Measurements from ENCODE around the gene MYRF. TPM values are rescaled to one million over a fixed set of nuclear protein-coding genes. Genes with fewer than 3 reads are reported as not detected.

The MYRF gene
- total RNA-seq, 2 donors from 2014 or later: 7.0 to 13.1 TPM

- peak; percentile 80 to 91 for TF ChIP-seq CTCF (IDR thresholded peaks at IDR 0.05)
- Histone ChIP-seq H3K36me3 (peaks cover 8% of the 10 kb centered on the region), H3K27me3 (no peaks in the 10 kb centered on the region), H3K9me3 (no peaks in the 10 kb centered on the region), H3K4me1 (peaks cover 0 to 12% of the 10 kb centered on the region in 2 donors), H3K27ac (no peak overlapping the region), H3K4me3 (no peak overlapping the region)
- DNase-seq (ENCODE audit: low spot score): peak; percentile 71
Observed at GRCh38 chr11:61747192-61747966, 5.1 kb upstream of the MYRF start.

- H3K4me1 ChIP-seq: peaks cover 0 to 16% of the 10 kb centered on the region in 2 donors
- peaks cover 8% of the 10 kb centered on the region for H3K36me3 ChIP-seq
- H3K4me3 ChIP-seq: no peak overlapping the region
- no peaks in the 10 kb centered on the region for H3K9me3 ChIP-seq
- TF ChIP-seq CTCF (IDR thresholded peaks at IDR 0.05): no peak
- no peak overlapping the region for H3K27ac ChIP-seq
- no peaks in the 10 kb centered on the region for H3K27me3 ChIP-seq
- DNase-seq (ENCODE audit: low spot score): no peak
Observed at GRCh38 chr11:61747967-61748285, 4.5 kb upstream of the MYRF start.

- peaks cover 0 to 17% of the 10 kb centered on the region in 2 donors for H3K4me1 ChIP-seq
- H3K27ac ChIP-seq: no peak overlapping the region
- H3K27me3 ChIP-seq: no peaks in the 10 kb centered on the region
- no peaks in the 10 kb centered on the region for H3K36me3 ChIP-seq
- TF ChIP-seq CTCF (IDR thresholded peaks at IDR 0.05): no peak
- no peaks in the 10 kb centered on the region for H3K9me3 ChIP-seq
- H3K4me3 ChIP-seq: no peak overlapping the region
- DNase-seq (ENCODE audit: low spot score): no peak
Observed at GRCh38 chr11:61749591-61750217, 2.7 kb upstream of the MYRF start.

- Histone ChIP-seq H3K9me3 (no peaks in the 10 kb centered on the region), H3K27ac (no peak overlapping the region), H3K4me1 (peaks cover 0 to 17% of the 10 kb centered on the region in 2 donors), H3K4me3 (no peak overlapping the region), H3K27me3 (no peaks in the 10 kb centered on the region), H3K36me3 (no peaks in the 10 kb centered on the region)
- no peak for DNase-seq (ENCODE audit: low spot score)
- no peak for TF ChIP-seq CTCF (IDR thresholded peaks at IDR 0.05)
Observed at GRCh38 chr11:61750631-61751273, 1.7 kb upstream of the MYRF start.

- Histone ChIP-seq H3K36me3 (no peaks in the 10 kb centered on the region), H3K9me3 (no peaks in the 10 kb centered on the region), H3K4me1 (peaks cover 0 to 17% of the 10 kb centered on the region in 2 donors), H3K27ac (no peak overlapping the region), H3K27me3 (no peaks in the 10 kb centered on the region), H3K4me3 (no peak overlapping the region)
- DNase-seq (ENCODE audit: low spot score): no peak
- no peak for TF ChIP-seq CTCF (IDR thresholded peaks at IDR 0.05)
Observed at GRCh38 chr11:61751384-61751783, 1.1 kb upstream of the MYRF start.
